GM12878 (cell line): ENCODE measurements around the gene KCNIP3. TPM values are rescaled to one million over a fixed set of nuclear protein-coding genes. Genes with fewer than 3 reads are reported as not detected.

Experiments used
- ATAC-seq: fragments of 200-7000 bp; cut with Tn5 transposase; 3 replicates; pipeline ENCODE4 v1.9.1; 2020; ENCODE audit warnings: mild to moderate bottlenecking, moderate library complexity
- BruUV-seq: library from RNA; stranded (reverse); fragments of 400-500 nt; replicated peaks from 2 replicates; lab custom pipeline; 2021; lab: Mats Ljungman, UMichigan
- CTCF ChIA-PET: fragments of 300-600 bp; sonication (Branson Sonifier 250); formaldehyde crosslinking; extraction: SDS; loops from one replicate; lab custom pipeline; 2021; ENCODE audit warnings: inconsistent platforms; lab: Yijun Ruan, JAX
- POLR2A ChIA-PET: fragments of 350-600 bp; formaldehyde crosslinking; extraction: SDS; loops from one replicate; lab custom pipeline; 2021; ENCODE audit warnings: inconsistent platforms; lab: Charles Lee
- RAD21 ChIA-PET: fragments of 300-600 bp; sonication (Branson Sonifier 250); formaldehyde crosslinking; loops from one replicate; lab custom pipeline; 2023; ENCODE audit warnings: antibody characterized with exemption; ENCODE audit not compliant: unreplicated experiment; lab: Charles Lee
- SMC1A ChIA-PET: fragments of 300-600 bp; sonication (Branson Sonifier 250); formaldehyde crosslinking; loops from one replicate; lab custom pipeline; 2023; ENCODE audit not compliant: unreplicated experiment, uncharacterized antibody; lab: Charles Lee
- DNase-seq: peaks from one replicate; pipeline ENCODE4 v3.0.0-alpha.2; 2011; ENCODE audit warnings: low read depth, low spot score
- FAIRE-seq: peaks from 3 replicates; lab custom pipeline; 2011; peaks lifted over from hg19 to GRCh38; lab: Jason Lieb, UNC
- H2AFZ ChIP-seq: 2 replicates; pipeline ENCODE4 v1.6.0; 2011; ENCODE audit warnings: low read depth, low read length, control low read depth; ENCODE audit not compliant: control insufficient read depth
- H3K27ac ChIP-seq: 2 replicates; pipeline ENCODE4 v1.5.1; 2011; ENCODE audit warnings: control low read depth; ENCODE audit not compliant: control insufficient read depth, insufficient read depth
- H3K27me3 ChIP-seq, 2 experiments: replicated peaks in 1 of 2; 2 replicates each; pipeline versions ENCODE4 v1.6.0 to v1.6.1; 2011; ENCODE audit warnings: low read length in 1 of 2; ENCODE audit not compliant: control insufficient read depth in 2 of 2, insufficient read depth in 2 of 2
- H3K36me3 ChIP-seq, 2 experiments: 2 replicates each; pipeline ENCODE4 v1.5.1; 2011; ENCODE audit warnings: low read length in 1 of 2; ENCODE audit not compliant: control insufficient read depth in 2 of 2, insufficient read depth in 2 of 2
- H3K4me1 ChIP-seq: 2 replicates; pipeline ENCODE4 v1.6.1; 2011; ENCODE audit warnings: mild to moderate bottlenecking, low read length, moderate library complexity, mixed read lengths; ENCODE audit not compliant: control insufficient read depth, insufficient read depth
- H3K4me2 ChIP-seq: 2 replicates; pipeline ENCODE4 v1.6.0; 2011; ENCODE audit warnings: control low read depth; ENCODE audit not compliant: control insufficient read depth, insufficient read depth
- H3K4me3 ChIP-seq: fragments of 200-600 bp; sonication (generic); 2 replicates; pipeline ENCODE4 v1.5.1; 2016
- H3K79me2 ChIP-seq: 2 replicates; pipeline ENCODE4 v1.6.0; 2011; ENCODE audit warnings: low read length; ENCODE audit not compliant: control insufficient read depth, insufficient read depth
- H3K9ac ChIP-seq: 2 replicates; pipeline ENCODE4 v1.8.0; 2011; ENCODE audit warnings: low read length, control low read depth, mixed read lengths; ENCODE audit not compliant: control insufficient read depth, insufficient read depth
- H3K9me3 ChIP-seq: replicated peaks from 3 replicates; pipeline ENCODE4 v1.5.1; 2011; ENCODE audit warnings: mild to moderate bottlenecking, low read length; ENCODE audit not compliant: control insufficient read depth, insufficient read depth
- H4K20me1 ChIP-seq: 2 replicates; pipeline ENCODE4 v1.6.0; 2011; ENCODE audit not compliant: control insufficient read depth, insufficient read depth
- BCL11A ChIP-seq: IDR thresholded peaks from 2 replicates; pipeline ENCODE4 v1.6.1; 2011; ENCODE audit warnings: low read depth, low read length
- BHLHE40 ChIP-seq, 2 experiments: fragments of 450-650 bp in 1 of 2; IDR thresholded peaks; 2 replicates each; pipeline ENCODE4 v1.6.1; 2011 to 2017; ENCODE audit warnings: low read depth in 2 of 2, borderline replicate concordance in 1 of 2, improper control_type of control experiment in 1 of 2, low read length in 1 of 2, mild to moderate bottlenecking in 1 of 2
- CEBPZ ChIP-seq: fragments of 150-350 bp; IDR thresholded peaks from 2 replicates; pipeline ENCODE4 v1.6.1; 2016; ENCODE audit warnings: low read depth, low read length
- EED ChIP-seq: sonication (generic); IDR thresholded peaks from 2 replicates; pipeline ENCODE4 v1.6.1; 2016; ENCODE audit warnings: antibody characterized with exemption, low read depth
- EZH2 ChIP-seq: IDR thresholded peaks from 2 replicates; pipeline ENCODE4 v1.6.1; 2012; ENCODE audit warnings: low read depth, mild to moderate bottlenecking, control low read depth, inconsistent platforms, low read length, borderline replicate concordance; ENCODE audit not compliant: control insufficient read depth
- MTA3 ChIP-seq: IDR thresholded peaks from 2 replicates; pipeline ENCODE4 v1.6.1; 2012; ENCODE audit warnings: low read length, inconsistent platforms, borderline replicate concordance
- NFIC ChIP-seq: IDR thresholded peaks from 2 replicates; pipeline ENCODE4 v1.6.1; 2012; ENCODE audit warnings: low read depth, mild to moderate bottlenecking, inconsistent platforms, low read length, moderate library complexity
- RUNX3 ChIP-seq: IDR thresholded peaks from 2 replicates; pipeline ENCODE4 v1.6.1; 2012; ENCODE audit warnings: low read length, inconsistent platforms
- SIX5 ChIP-seq: IDR thresholded peaks from 2 replicates; pipeline ENCODE4 v1.6.1; 2011; ENCODE audit warnings: mild to moderate bottlenecking, low read depth, low read length, moderate library complexity; ENCODE audit not compliant: severe bottlenecking
- SMARCA5 ChIP-seq: fragments of 450-650 bp; IDR thresholded peaks from 2 replicates; pipeline ENCODE4 v1.6.1; 2017; ENCODE audit warnings: mild to moderate bottlenecking
- USF2 ChIP-seq: IDR thresholded peaks from 2 replicates; pipeline ENCODE4 v1.6.1; 2011; ENCODE audit warnings: low read depth, low read length, improper control_type of control experiment, borderline replicate concordance
- WGBS: methylation state at CpG from one replicate; pipeline ENCODE4 v1.1.6; 2016; ENCODE audit warnings: low lambda C conversion rate; ENCODE audit not compliant: insufficient replicate concordance, insufficient coverage; ENCODE audit errors: missing lambda C conversion rate; 5-methylcytosine and 5-hydroxymethylcytosine counted together
- in situ Hi-C: fragments of 300-500 bp; cut with MboI; formaldehyde crosslinking; loops from 9 replicates; pipeline ENCODE4 v1.14.3; 2018; ENCODE audit warnings: mixed read lengths
- intact Hi-C: fragments of 100-400 bp; cut with micrococcal nuclease; formaldehyde crosslinking; loops from one replicate; pipeline ENCODE4 v1.14.2; 2022; ENCODE audit not compliant: unreplicated experiment
- polyA plus RNA-seq, 11 experiments: library from polyadenylated mRNA; depleted of rRNA in 4 of 11; unstranded in 6 of 11; stranded (reverse) in 5 of 11; fragments of >200 nt; fragmentation: Nextera tagmentation in 4 of 11; fragmentation: Illumina TruSeq in 1 of 11; extraction: Ambion mirVana in 4 of 11; extraction: Trizol in 1 of 11; gene quantifications; 1 replicate in 1 of 11; 2 replicates in 10 of 11; pipeline versions ENCODE4 v1.2.1 to v1.2.3, GENCODE V29; 2011 to 2016; ENCODE audit warnings: inconsistent platforms in 2 of 11, missing spikeins in 2 of 11, low read depth in 1 of 11
- total RNA-seq, 4 experiments: library from RNA; depleted of rRNA in 3 of 4; stranded (reverse); fragments of >200 nt in 3 of 4; fragmentation: Illumina TruSeq in 1 of 4; extraction: Trizol in 1 of 4; gene quantifications; 2 replicates each; pipeline versions ENCODE4 v1.2.1 to v1.2.3, GENCODE V29; 2013 to 2021
- TF ChIP-seq, protein P1 (sequence below): IDR thresholded peaks from 2 replicates; pipeline ENCODE4 v1.6.1; 2012; ENCODE audit warnings: improper control_type of control experiment, low read depth, low read length; ENCODE audit not compliant: insufficient replicate concordance
- TF ChIP-seq, protein P2 (sequence below): fragments of 450-650 bp; conservative IDR thresholded peaks from 2 replicates; pipeline ENCODE4 v1.6.1; 2017; ENCODE audit warnings: mild to moderate bottlenecking, moderate library complexity

Gene KCNIP3
- total and polyA plus RNA-seq, 10 of the 15 experiments (the other 5 are each of a cell fraction or from before 2014, with no cell fraction given) = not detected

DNA sequence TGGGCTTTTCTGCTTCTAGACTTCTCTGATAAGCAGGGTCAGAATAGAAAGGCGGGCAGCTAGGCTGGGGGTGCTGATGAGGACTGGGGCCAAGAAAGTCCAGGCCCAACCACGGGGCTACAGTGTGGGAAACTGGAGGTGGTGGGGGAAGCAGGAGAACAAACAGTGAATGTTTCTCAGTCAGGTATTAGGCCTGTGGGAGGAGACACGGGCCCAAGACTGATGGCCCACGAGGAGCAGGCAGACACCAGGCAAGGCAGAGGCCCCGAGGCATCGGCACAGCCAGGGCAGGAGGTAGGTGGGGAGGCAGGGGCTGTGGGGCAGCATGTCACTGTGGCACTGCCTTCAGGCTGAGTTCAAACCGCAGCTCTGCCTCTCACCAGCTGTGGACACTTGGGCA lies 40.7 kb downstream of the KCNIP3 start:
- ChIA-PET POLR2A (no interaction called here), SMC1A (no interaction called here), CTCF (no interaction called here), RAD21 (no interaction called here)
- Histone ChIP-seq H3K4me3 (no peak overlapping the region), H3K9me3 (no peaks in the 10 kb centered on the region), H3K79me2 (no peaks in the 10 kb centered on the region), H2AFZ (no peak overlapping the region), H3K4me1 (no peaks in the 10 kb centered on the region), H3K9ac (no peak overlapping the region), H3K27me3 (no peaks in the 10 kb centered on the region; a peak in 1 of 4 replicates), H4K20me1 (no peaks in the 10 kb centered on the region), H3K27ac (no peak overlapping the region), H3K4me2 (no peak overlapping the region), H3K36me3 (no peaks in the 10 kb centered on the region)
- ATAC-seq (no peak), DNase-seq (no peak), FAIRE-seq (no peak)
- 10% methylated on average over 7 of the region's 7 CpGs for WGBS
- intact Hi-C loops (no loop called here), in situ Hi-C loops (no loop called here)
- BruUV-seq = no TSS peak
- TF ChIP-seq, protein P1, sequence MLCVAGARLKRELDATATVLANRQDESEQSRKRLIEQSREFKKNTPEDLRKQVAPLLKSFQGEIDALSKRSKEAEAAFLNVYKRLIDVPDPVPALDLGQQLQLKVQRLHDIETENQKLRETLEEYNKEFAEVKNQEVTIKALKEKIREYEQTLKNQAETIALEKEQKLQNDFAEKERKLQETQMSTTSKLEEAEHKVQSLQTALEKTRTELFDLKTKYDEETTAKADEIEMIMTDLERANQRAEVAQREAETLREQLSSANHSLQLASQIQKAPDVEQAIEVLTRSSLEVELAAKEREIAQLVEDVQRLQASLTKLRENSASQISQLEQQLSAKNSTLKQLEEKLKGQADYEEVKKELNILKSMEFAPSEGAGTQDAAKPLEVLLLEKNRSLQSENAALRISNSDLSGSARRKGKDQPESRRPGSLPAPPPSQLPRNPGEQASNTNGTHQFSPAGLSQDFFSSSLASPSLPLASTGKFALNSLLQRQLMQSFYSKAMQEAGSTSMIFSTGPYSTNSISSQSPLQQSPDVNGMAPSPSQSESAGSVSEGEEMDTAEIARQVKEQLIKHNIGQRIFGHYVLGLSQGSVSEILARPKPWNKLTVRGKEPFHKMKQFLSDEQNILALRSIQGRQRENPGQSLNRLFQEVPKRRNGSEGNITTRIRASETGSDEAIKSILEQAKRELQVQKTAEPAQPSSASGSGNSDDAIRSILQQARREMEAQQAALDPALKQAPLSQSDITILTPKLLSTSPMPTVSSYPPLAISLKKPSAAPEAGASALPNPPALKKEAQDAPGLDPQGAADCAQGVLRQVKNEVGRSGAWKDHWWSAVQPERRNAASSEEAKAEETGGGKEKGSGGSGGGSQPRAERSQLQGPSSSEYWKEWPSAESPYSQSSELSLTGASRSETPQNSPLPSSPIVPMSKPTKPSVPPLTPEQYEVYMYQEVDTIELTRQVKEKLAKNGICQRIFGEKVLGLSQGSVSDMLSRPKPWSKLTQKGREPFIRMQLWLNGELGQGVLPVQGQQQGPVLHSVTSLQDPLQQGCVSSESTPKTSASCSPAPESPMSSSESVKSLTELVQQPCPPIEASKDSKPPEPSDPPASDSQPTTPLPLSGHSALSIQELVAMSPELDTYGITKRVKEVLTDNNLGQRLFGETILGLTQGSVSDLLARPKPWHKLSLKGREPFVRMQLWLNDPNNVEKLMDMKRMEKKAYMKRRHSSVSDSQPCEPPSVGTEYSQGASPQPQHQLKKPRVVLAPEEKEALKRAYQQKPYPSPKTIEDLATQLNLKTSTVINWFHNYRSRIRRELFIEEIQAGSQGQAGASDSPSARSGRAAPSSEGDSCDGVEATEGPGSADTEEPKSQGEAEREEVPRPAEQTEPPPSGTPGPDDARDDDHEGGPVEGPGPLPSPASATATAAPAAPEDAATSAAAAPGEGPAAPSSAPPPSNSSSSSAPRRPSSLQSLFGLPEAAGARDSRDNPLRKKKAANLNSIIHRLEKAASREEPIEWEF = no peak
- no peak for TF ChIP-seq EED
- TF ChIP-seq SMARCA5 = no peak
- no peak for TF ChIP-seq BCL11A
- no peak for TF ChIP-seq USF2
- TF ChIP-seq MTA3 = no peak
- no peak for TF ChIP-seq BHLHE40 (IDR thresholded peaks at IDR 0.05; ENCODE audit: borderline replicate concordance in 1 of 2, low read depth in 2 of 2, low read length in 1 of 2)
- no peak for TF ChIP-seq EZH2
- no peak for TF ChIP-seq NFIC
- TF ChIP-seq CEBPZ = no peak
- TF ChIP-seq SIX5 = no peak
- no peak for TF ChIP-seq RUNX3
- TF ChIP-seq, protein P2, sequence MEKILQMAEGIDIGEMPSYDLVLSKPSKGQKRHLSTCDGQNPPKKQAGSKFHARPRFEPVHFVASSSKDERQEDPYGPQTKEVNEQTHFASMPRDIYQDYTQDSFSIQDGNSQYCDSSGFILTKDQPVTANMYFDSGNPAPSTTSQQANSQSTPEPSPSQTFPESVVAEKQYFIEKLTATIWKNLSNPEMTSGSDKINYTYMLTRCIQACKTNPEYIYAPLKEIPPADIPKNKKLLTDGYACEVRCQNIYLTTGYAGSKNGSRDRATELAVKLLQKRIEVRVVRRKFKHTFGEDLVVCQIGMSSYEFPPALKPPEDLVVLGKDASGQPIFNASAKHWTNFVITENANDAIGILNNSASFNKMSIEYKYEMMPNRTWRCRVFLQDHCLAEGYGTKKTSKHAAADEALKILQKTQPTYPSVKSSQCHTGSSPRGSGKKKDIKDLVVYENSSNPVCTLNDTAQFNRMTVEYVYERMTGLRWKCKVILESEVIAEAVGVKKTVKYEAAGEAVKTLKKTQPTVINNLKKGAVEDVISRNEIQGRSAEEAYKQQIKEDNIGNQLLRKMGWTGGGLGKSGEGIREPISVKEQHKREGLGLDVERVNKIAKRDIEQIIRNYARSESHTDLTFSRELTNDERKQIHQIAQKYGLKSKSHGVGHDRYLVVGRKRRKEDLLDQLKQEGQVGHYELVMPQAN = no peak
